Measurements from ENCODE around the gene SYTL4. TPM values are rescaled to one million over a fixed set of nuclear protein-coding genes. Genes with fewer than 3 reads are reported as not detected.

SYTL4 gene
- total RNA-seq, 1 experiment from 2014 or later: 0.13 TPM

DNA sequence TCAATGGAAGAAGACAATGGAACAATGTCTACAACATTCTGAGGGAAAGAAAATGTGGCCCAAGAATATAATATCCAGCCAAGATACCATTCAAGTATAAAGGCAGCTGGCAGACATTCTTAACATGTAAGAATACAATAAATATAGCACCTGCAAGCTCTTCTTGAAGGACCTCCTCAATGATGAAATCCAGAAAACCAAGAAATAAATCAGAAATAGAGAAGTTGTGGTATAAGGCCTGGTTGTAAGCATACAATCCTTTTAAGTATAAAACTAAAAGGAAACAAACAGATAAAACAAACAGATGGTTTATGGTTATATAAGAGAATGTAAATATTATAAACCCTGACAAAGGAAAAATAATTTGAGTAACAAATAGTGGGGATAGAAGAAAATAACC is 33.4 kb downstream of the SYTL4 start:
- H3K4me1 Mint-ChIP-seq: no peaks in the 10 kb centered on the region
- H2BK5ac ChIP-seq (ENCODE audit: insufficient read length, low read length): no peak overlapping the region
- no peaks in the 10 kb centered on the region for H3K79me2 ChIP-seq (ENCODE audit: insufficient read depth, low read length)
- H3K27ac ChIP-seq (ENCODE audit: insufficient read length, low read depth, low read length): no peak overlapping the region
- H4K8ac ChIP-seq (replicated peaks; ENCODE audit: insufficient read length, low read depth, low read length): no peak overlapping the region
- no peak overlapping the region for H2BK12ac ChIP-seq (ENCODE audit: insufficient read length, low read depth, low read length)
- H3K9ac ChIP-seq (ENCODE audit: extremely low read depth, insufficient read length, low read length): no peak overlapping the region
- TF ChIP-seq, protein P1, sequence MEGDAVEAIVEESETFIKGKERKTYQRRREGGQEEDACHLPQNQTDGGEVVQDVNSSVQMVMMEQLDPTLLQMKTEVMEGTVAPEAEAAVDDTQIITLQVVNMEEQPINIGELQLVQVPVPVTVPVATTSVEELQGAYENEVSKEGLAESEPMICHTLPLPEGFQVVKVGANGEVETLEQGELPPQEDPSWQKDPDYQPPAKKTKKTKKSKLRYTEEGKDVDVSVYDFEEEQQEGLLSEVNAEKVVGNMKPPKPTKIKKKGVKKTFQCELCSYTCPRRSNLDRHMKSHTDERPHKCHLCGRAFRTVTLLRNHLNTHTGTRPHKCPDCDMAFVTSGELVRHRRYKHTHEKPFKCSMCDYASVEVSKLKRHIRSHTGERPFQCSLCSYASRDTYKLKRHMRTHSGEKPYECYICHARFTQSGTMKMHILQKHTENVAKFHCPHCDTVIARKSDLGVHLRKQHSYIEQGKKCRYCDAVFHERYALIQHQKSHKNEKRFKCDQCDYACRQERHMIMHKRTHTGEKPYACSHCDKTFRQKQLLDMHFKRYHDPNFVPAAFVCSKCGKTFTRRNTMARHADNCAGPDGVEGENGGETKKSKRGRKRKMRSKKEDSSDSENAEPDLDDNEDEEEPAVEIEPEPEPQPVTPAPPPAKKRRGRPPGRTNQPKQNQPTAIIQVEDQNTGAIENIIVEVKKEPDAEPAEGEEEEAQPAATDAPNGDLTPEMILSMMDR (conservative IDR thresholded peaks at IDR 0.05): no peak
- no peak overlapping the region for H2AK5ac ChIP-seq (ENCODE audit: insufficient read length, low read length)
- DNase-seq: no peak
- H3K56ac ChIP-seq (ENCODE audit: insufficient read length, low read depth, low read length): no peak overlapping the region
- no peak overlapping the region for H2AFZ ChIP-seq (ENCODE audit: low read length)
- H4K91ac ChIP-seq (ENCODE audit: insufficient read length, low read depth, low read length): no peak overlapping the region
- no peak overlapping the region for H3K23ac ChIP-seq (ENCODE audit: insufficient read length, low read depth, low read length)
- peaks cover 16% of the 10 kb centered on the region for H3K27me3 Mint-ChIP-seq (ENCODE audit: low read depth)
- peaks cover 0 to 2% (median 0%) of the 10 kb centered on the region in 3 experiments; a peak in 1 of 7 replicates for H3K36me3 Mint-ChIP-seq (ENCODE audit: insufficient read depth in 1 of 3, low read depth in 3 of 3)
- no peak overlapping the region for H3K14ac ChIP-seq (ENCODE audit: insufficient read depth, low read length)
- no peak overlapping the region for H3K4me2 ChIP-seq (ENCODE audit: insufficient read depth, insufficient read length, low read length)
- no peaks in the 10 kb centered on the region for H3K23me2 ChIP-seq (ENCODE audit: insufficient read length, low read depth, low read length, poor library complexity, severe bottlenecking)
- H3K18ac ChIP-seq (ENCODE audit: insufficient read length, low read depth, low read length): no peak overlapping the region
- H2BK120ac ChIP-seq (ENCODE audit: low read depth, low read length, poor library complexity, severe bottlenecking): no peak overlapping the region
- H2BK20ac ChIP-seq (ENCODE audit: low read depth, low read length, poor library complexity, severe bottlenecking): no peak overlapping the region
- H3K27ac Mint-ChIP-seq: no peak overlapping the region
- H3K4me1 ChIP-seq (ENCODE audit: insufficient read depth, low read length): no peaks in the 10 kb centered on the region
- no peak overlapping the region for H2BK15ac ChIP-seq (ENCODE audit: low read depth, low read length)
- no peak overlapping the region for H4K5ac ChIP-seq (ENCODE audit: insufficient read length, low read depth, low read length)
- H3K9me3 ChIP-seq (ENCODE audit: control insufficient read depth, low read depth, low read length): peaks cover 3% of the 10 kb centered on the region
- no peak overlapping the region for H3K4ac ChIP-seq (ENCODE audit: low read depth, low read length)
- no peak overlapping the region for H3T11ph ChIP-seq (ENCODE audit: low read length)
- H3K79me1 ChIP-seq (ENCODE audit: insufficient read depth, low read depth, low read length, poor library complexity, severe bottlenecking): no peaks in the 10 kb centered on the region
- H3K9me3 Mint-ChIP-seq: peaks cover 51 to 69% of the 10 kb centered on the region in 2 experiments
- H3K4me3 Mint-ChIP-seq: no peak overlapping the region
- no peaks in the 10 kb centered on the region for H3K27me3 ChIP-seq (ENCODE audit: insufficient read depth, low read length)
- H4K20me1 ChIP-seq (ENCODE audit: control insufficient read depth, insufficient read depth, insufficient read length): no peaks in the 10 kb centered on the region

All from H9 (cell line).